ENCODE measurements around the gene FAM47E. TPM values are rescaled to one million over a fixed set of nuclear protein-coding genes. Genes with fewer than 3 reads are reported as not detected.

The FAM47E gene
- total and polyA plus RNA-seq, 2 of the 8 experiments (the other 6 are each of a cell fraction or from before 2014, with no cell fraction given) = 1.3 to 1.4 TPM

GRCh38 chr4:76309939-76310550 lies 58.5 kb downstream of the FAM47E start:
- no peak for TF ChIP-seq CREB1 (IDR thresholded peaks at IDR 0.05)
- Histone ChIP-seq H3K23me2 (ENCODE audit: low read depth, low read length) (peaks cover 8% of the 10 kb centered on the region; the same call in 1 of the 2 replicates), H2AK5ac (ENCODE audit: low read depth, low read length) (no peak overlapping the region), H3K18ac (ENCODE audit: extremely low read depth, low read length) (no peak overlapping the region), H2AFZ (ENCODE audit: low read length) (no peak overlapping the region), H2BK5ac (ENCODE audit: low read depth, low read length) (no peak overlapping the region), H4K8ac (ENCODE audit: extremely low read depth, insufficient read depth, low read length) (no peak overlapping the region), H2BK120ac (replicated peaks; ENCODE audit: low read depth, low read length) (no peak overlapping the region), H2BK12ac (ENCODE audit: low read depth, low read length) (no peak overlapping the region), H3K27ac (ENCODE audit: low read depth, low read length) (no peak overlapping the region), H3K4me2 (ENCODE audit: insufficient read depth in 1 of 2, low read depth in 2 of 2, low read length in 2 of 2) (no peak overlapping the region), H4K91ac (replicated peaks; ENCODE audit: insufficient read length, low read length) (no peak overlapping the region), H4K5ac (ENCODE audit: insufficient read length, low read depth, low read length) (no peak overlapping the region), H3K4me1 (replicated peaks in 1 of 4; ENCODE audit: control insufficient read depth in 3 of 4, insufficient read depth in 4 of 4, low read length in 3 of 4) (no peaks in the 10 kb centered on the region; a peak in 1 of 7 replicates), H2BK15ac (ENCODE audit: low read length) (no peak overlapping the region), H4K20me1 (replicated peaks in 1 of 2; ENCODE audit: control insufficient read depth in 1 of 2, insufficient read depth in 2 of 2, low read length in 2 of 2) (peaks cover 0 to under 1% of the 10 kb centered on the region in 2 experiments), H3K4me3 (ENCODE audit: extremely low read depth in 1 of 4, insufficient read depth in 2 of 4, low read depth in 3 of 4, low read length in 4 of 4) (no peak overlapping the region), H3K27me3 (replicated peaks in 1 of 4; ENCODE audit: control insufficient read depth in 3 of 4, extremely low read depth in 1 of 4, insufficient read depth in 3 of 4, low read length in 3 of 4) (peaks cover 2 to 13% (median 9%) of the 10 kb centered on the region in 4 experiments), H3K56ac (replicated peaks; ENCODE audit: insufficient read length, low read depth, low read length) (no peak overlapping the region), H3K9me3 (ENCODE audit: insufficient read depth in 2 of 2, low read depth in 1 of 2, low read length in 1 of 2) (no peaks in the 10 kb centered on the region), H3K9ac (replicated peaks in 1 of 4; ENCODE audit: extremely low read depth in 1 of 4, low read depth in 3 of 4, low read length in 3 of 4) (no peak overlapping the region), H3K4ac (replicated peaks; ENCODE audit: insufficient read length, low read depth, low read length) (no peak overlapping the region), H2BK20ac (ENCODE audit: low read length) (no peak overlapping the region), H3K23ac (ENCODE audit: insufficient read length) (no peak overlapping the region), H3K14ac (ENCODE audit: insufficient read length) (no peak overlapping the region), H3K79me2 (ENCODE audit: control insufficient read depth in 1 of 2, insufficient read depth in 2 of 2, low read length in 2 of 2) (no peaks in the 10 kb centered on the region), H3K36me3 (ENCODE audit: control insufficient read depth in 2 of 4, insufficient read depth in 4 of 4, low read length in 3 of 4) (peaks cover 0 to 4% (median 0%) of the 10 kb centered on the region in 4 experiments; a peak in 2 of 8 replicates), H3K79me1 (ENCODE audit: low read depth, low read length) (no peaks in the 10 kb centered on the region)
- no peak for DNase-seq (ENCODE audit: low read depth in 1 of 2, low spot score in 2 of 2)
- POLR2A ChIA-PET (ENCODE audit: partially characterized antibody) = no interaction called here
- CTCF ChIA-PET (ENCODE audit: partially characterized antibody) = interaction anchor here (1.5 kb wide), 1 partner anchor 130 kb away, joined by 6 read pairs; no protein-coding TSS in a partner anchor
- no peak for FAIRE-seq
- 92% methylated on average over 3 of the region's 3 CpGs; no CpG with 5 or more reads in 1 of the 2 experiments for WGBS, 2 experiments (ENCODE audit: extremely low coverage in 1 of 2, insufficient coverage in 1 of 2, insufficient read length in 1 of 2, insufficient replicate concordance in 2 of 2, low coverage in 1 of 2, low lambda C conversion rate in 2 of 2, missing lambda C conversion rate in 1 of 2)

Measured in H1 (cell line).